B cell (primary cell): ENCODE results near the gene HCK. TPM values are rescaled to one million over a fixed set of nuclear protein-coding genes. Genes with fewer than 3 reads are reported as not detected.
"Not testable (repeated sequence)": the region's sequence is repeated elsewhere in the genome, so short reads cannot be mapped to it uniquely, and the experiment has no call there.

Experiments used
- ATAC-seq: fragments of 200-7000 bp; cut with Tn5 transposase; one replicate; pipeline ENCODE4 v1.10.0; 2021; ENCODE audit warnings: low read depth, mild to moderate bottlenecking, moderate number of reproducible peaks, moderate library complexity
- CTCF ChIA-PET: fragments of 350-600 bp; sonication (Branson Sonifier 250); formaldehyde crosslinking; loops from one replicate; lab custom pipeline; 2021; ENCODE audit warnings: antibody characterized with exemption, inconsistent platforms; lab: Charles Lee
- POLR2A ChIA-PET: fragments of 350-600 bp; sonication (Branson Sonifier 250); formaldehyde crosslinking; loops from one replicate; lab custom pipeline; 2021; ENCODE audit warnings: antibody characterized with exemption; lab: Charles Lee
- DNase-seq: peaks from one replicate; pipeline ENCODE4 v3.0.0; 2013
- H2AFZ ChIP-seq: 2 replicates; pipeline ENCODE4 v1.6.1; 2012; ENCODE audit warnings: mild to moderate bottlenecking, low read depth, low read length; ENCODE audit not compliant: insufficient read depth, poor library complexity, severe bottlenecking
- H3K27ac ChIP-seq, 2 donors: 1 replicate in 1 of 2; 2 replicates in 1 of 2; pipeline ENCODE4 v1.5.1; 2012 to 2013; ENCODE audit warnings: low read length in 2 of 2, mild to moderate bottlenecking in 2 of 2, moderate library complexity in 1 of 2
- H3K27me3 ChIP-seq, 4 experiments: fragments of 200-600 bp in 1 of 4; sonication (generic) in 1 of 4; replicated peaks in 1 of 4; 1 replicate in 2 of 4; 2 replicates in 2 of 4; pipeline versions ENCODE4 v1.6.1 to v1.7.0; 2013 to 2016; ENCODE audit warnings: low read length in 3 of 4, mild to moderate bottlenecking in 2 of 4, mixed read lengths in 1 of 4, moderate library complexity in 1 of 4; ENCODE audit not compliant: insufficient read depth in 4 of 4, control insufficient read depth in 3 of 4; ENCODE audit errors: control extremely low read depth in 1 of 4
- H3K36me3 ChIP-seq, 2 experiments: replicated peaks in 1 of 2; 1 replicate in 1 of 2; 2 replicates in 1 of 2; pipeline versions ENCODE4 v1.6.1 to v1.7.1; 2013; ENCODE audit warnings: low read length in 1 of 2; ENCODE audit not compliant: insufficient read depth in 2 of 2, control insufficient read depth in 1 of 2; ENCODE audit errors: control extremely low read depth in 1 of 2, extremely low read depth in 1 of 2
- H3K4me1 ChIP-seq, 2 donors: fragments of 200-600 bp in 1 of 2; sonication (generic) in 1 of 2; 1 replicate in 1 of 2; 2 replicates in 1 of 2; pipeline versions ENCODE4 v1.5.1 to v1.6.1; 2013 to 2017; ENCODE audit warnings: low read length in 2 of 2; ENCODE audit not compliant: control insufficient read depth in 2 of 2, insufficient read depth in 2 of 2
- H3K4me2 ChIP-seq: replicated peaks from 2 replicates; pipeline ENCODE3; 2012; ENCODE audit warnings: mild to moderate bottlenecking, low read depth, low read length; ENCODE audit not compliant: poor library complexity, severe bottlenecking
- H3K4me3 ChIP-seq, 5 experiments: fragments of 200-600 bp in 1 of 5; sonication (generic) in 1 of 5; 1 replicate in 3 of 5; 2 replicates in 2 of 5; pipeline versions ENCODE4 v1.5.1 to v1.7.0; 2011 to 2016; ENCODE audit warnings: low read length in 4 of 5, mild to moderate bottlenecking in 4 of 5, low read depth in 2 of 5, control low read depth in 1 of 5, moderate library complexity in 1 of 5; ENCODE audit not compliant: insufficient read depth in 1 of 5; ENCODE audit errors: control extremely low read depth in 1 of 5, extremely low read depth in 1 of 5
- H3K79me2 ChIP-seq: fragments of 200-600 bp; sonication (generic); one replicate; pipeline ENCODE4 v1.6.0; 2016; ENCODE audit warnings: low read length; ENCODE audit not compliant: control insufficient read depth, insufficient read depth
- H3K9ac ChIP-seq: fragments of 200-600 bp; sonication (generic); 2 replicates; pipeline ENCODE4 v1.6.1; 2017; ENCODE audit warnings: mild to moderate bottlenecking, low read length, moderate library complexity
- H3K9me3 ChIP-seq, 3 donors: one replicate each; pipeline versions ENCODE4 v1.6.1 to v1.7.1; 2013; ENCODE audit warnings: low read length in 2 of 3; ENCODE audit not compliant: control insufficient read depth in 2 of 3, insufficient read depth in 1 of 3; ENCODE audit errors: control extremely low read depth in 1 of 3
- H4K20me1 ChIP-seq: 2 replicates; pipeline ENCODE4 v1.6.0; 2012; ENCODE audit warnings: mild to moderate bottlenecking, low read length; ENCODE audit not compliant: insufficient read depth, control insufficient read depth, poor library complexity, severe bottlenecking
- H3K27ac Mint-ChIP-seq: one replicate; pipeline ENCODE4 v1.8.0; 2021; ENCODE audit warnings: mixed read lengths
- H3K27me3 Mint-ChIP-seq: one replicate; pipeline ENCODE4 v1.8.0; 2021; ENCODE audit warnings: mixed read lengths
- H3K4me1 Mint-ChIP-seq: one replicate; pipeline ENCODE4 v1.8.0; 2021; ENCODE audit warnings: mixed read lengths
- H3K4me3 Mint-ChIP-seq: one replicate; pipeline ENCODE4 v1.8.0; 2021; ENCODE audit warnings: mixed read lengths
- H3K9me3 Mint-ChIP-seq: one replicate; pipeline ENCODE4 v1.8.0; 2022; ENCODE audit warnings: mixed read lengths; ENCODE audit not compliant: insufficient read depth
- EZH2 ChIP-seq: IDR thresholded peaks from 2 replicates; pipeline ENCODE4 v1.6.1; 2012; ENCODE audit warnings: borderline replicate concordance, low read depth, mild to moderate bottlenecking, moderate library complexity, low read length; ENCODE audit not compliant: insufficient read depth, poor library complexity, severe bottlenecking
- WGBS: methylation state at CpG from one replicate; pipeline ENCODE4 v1.1.5; 2013; ENCODE audit warnings: missing lambda C conversion rate; ENCODE audit not compliant: insufficient coverage; 5-methylcytosine and 5-hydroxymethylcytosine counted together
- intact Hi-C: fragments of 100-400 bp; cut with micrococcal nuclease; formaldehyde crosslinking; loops from one replicate; pipeline ENCODE4 v1.10.0; 2022
- polyA plus RNA-seq: library from polyadenylated mRNA; depleted of rRNA; stranded (reverse); fragments of >200 nt; gene quantifications from 2 replicates; pipeline ENCODE4 v1.2.3, GENCODE V29; 2012
- total RNA-seq, 2 donors: library from RNA; stranded (reverse); fragments of 120-200 nt in 1 of 2; gene quantifications; 1 replicate in 1 of 2; 2 replicates in 1 of 2; pipeline versions ENCODE4 v1.2.3 to v1.2.4, GENCODE V29; 2013 to 2022
- TF ChIP-seq, protein P1 (sequence below): fragments of 200-600 bp; IDR thresholded peaks from one replicate; pipeline ENCODE4 v1.8.0; 2022; ENCODE audit warnings: antibody characterized with exemption, mild to moderate bottlenecking

Gene HCK
- total and polyA plus RNA-seq, 2 donors (not counting 1 experiment from before 2014, with no cell fraction given): 33.3 to 48.6 TPM

DNA sequence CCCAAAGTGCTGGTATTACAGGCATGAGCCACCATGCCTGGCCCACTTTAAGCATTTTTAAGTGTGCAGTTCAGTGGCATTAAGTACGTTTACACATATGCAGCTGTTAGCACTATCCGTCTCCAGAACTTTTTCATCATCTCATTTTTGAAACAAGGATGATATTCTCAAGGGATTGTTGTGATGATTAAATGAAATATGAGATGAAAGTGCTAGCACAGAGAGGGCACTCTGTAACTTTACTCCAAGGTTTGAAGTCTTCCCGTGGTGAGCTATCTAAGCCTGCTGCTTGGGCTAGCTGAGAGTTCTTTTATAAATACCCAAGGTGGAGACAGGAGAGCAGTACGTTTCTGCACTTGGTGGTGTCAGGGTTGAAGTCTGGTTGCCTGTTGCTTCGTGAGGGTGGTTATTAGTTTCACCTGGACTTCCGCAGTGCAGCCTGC is 64.1 kb downstream of the HCK start:
- no peak overlapping the region for H3K27ac Mint-ChIP-seq
- Histone ChIP-seq H3K36me3 (peaks cover 0 to 4% of the 10 kb centered on the region in 2 experiments), H3K9me3 (no peaks in the 10 kb centered on the region), H3K4me1 (peaks cover 4 to 7% of the 10 kb centered on the region in 2 donors), H3K27me3 (no peaks in the 10 kb centered on the region), H3K27ac (no peak overlapping the region), H3K4me2 (no peak overlapping the region), H4K20me1 (peaks cover 75% of the 10 kb centered on the region), H3K4me3 (no peak overlapping the region), H3K9ac (no peak overlapping the region), H3K79me2 (peaks cover 95% of the 10 kb centered on the region), H2AFZ (no peak overlapping the region)
- ATAC-seq (no peak), DNase-seq (no peak)
- H3K4me1 Mint-ChIP-seq: peaks cover 45% of the 10 kb centered on the region
- ChIA-PET POLR2A (interaction anchor here (0.6 kb wide), 1 partner anchor 10 kb away, joined by 4 read pairs; no protein-coding TSS in a partner anchor), CTCF (interaction anchor here (0.6 kb wide), 1 partner anchor 235 kb away, joined by 3 read pairs; no protein-coding TSS in a partner anchor)
- intact Hi-C loops: no loop called here
- H3K27me3 Mint-ChIP-seq: no peaks in the 10 kb centered on the region
- no peaks in the 10 kb centered on the region for H3K9me3 Mint-ChIP-seq
- TF ChIP-seq EZH2: no peak
- TF ChIP-seq, protein P1, sequence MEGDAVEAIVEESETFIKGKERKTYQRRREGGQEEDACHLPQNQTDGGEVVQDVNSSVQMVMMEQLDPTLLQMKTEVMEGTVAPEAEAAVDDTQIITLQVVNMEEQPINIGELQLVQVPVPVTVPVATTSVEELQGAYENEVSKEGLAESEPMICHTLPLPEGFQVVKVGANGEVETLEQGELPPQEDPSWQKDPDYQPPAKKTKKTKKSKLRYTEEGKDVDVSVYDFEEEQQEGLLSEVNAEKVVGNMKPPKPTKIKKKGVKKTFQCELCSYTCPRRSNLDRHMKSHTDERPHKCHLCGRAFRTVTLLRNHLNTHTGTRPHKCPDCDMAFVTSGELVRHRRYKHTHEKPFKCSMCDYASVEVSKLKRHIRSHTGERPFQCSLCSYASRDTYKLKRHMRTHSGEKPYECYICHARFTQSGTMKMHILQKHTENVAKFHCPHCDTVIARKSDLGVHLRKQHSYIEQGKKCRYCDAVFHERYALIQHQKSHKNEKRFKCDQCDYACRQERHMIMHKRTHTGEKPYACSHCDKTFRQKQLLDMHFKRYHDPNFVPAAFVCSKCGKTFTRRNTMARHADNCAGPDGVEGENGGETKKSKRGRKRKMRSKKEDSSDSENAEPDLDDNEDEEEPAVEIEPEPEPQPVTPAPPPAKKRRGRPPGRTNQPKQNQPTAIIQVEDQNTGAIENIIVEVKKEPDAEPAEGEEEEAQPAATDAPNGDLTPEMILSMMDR: no peak
- WGBS: 92% methylated on average over 1 of the region's 6 CpGs
- H3K4me3 Mint-ChIP-seq: no peak overlapping the region

DNA sequence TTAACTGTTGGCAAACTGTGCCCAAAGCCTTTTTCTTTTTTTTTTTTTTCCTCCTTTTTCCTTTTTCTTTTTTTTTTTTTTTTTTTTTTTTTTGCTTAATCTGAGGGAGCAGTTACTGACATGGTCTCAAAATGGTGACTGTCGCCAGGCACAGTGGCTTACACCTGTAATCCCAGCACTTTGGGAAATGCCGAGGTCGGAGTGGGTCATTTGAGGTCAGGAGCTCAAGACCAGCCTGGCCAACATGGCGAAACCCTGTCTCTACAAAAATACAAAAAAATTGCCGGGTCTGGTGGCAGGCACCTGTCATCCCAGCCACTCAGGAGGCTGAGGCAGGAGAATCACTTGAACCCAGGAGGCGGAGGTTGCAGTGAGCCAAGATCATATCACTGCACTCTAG is 64.8 kb downstream of the HCK start:
- H3K9me3 Mint-ChIP-seq, H3K27me3 ChIP-seq, H3K27ac Mint-ChIP-seq, H3K4me3 Mint-ChIP-seq, H3K4me2 ChIP-seq, ATAC-seq, H3K36me3 ChIP-seq, H3K9ac ChIP-seq, H3K4me3 ChIP-seq, H2AFZ ChIP-seq, H3K9me3 ChIP-seq, DNase-seq, H3K4me1 ChIP-seq, H3K27me3 Mint-ChIP-seq, intact Hi-C loops: not testable (repeated sequence)
- WGBS: 100% methylated on average over 4 of the region's 6 CpGs
- H4K20me1 ChIP-seq: peaks cover 75% of the 10 kb centered on the region
- H3K4me1 Mint-ChIP-seq: peaks cover 38% of the 10 kb centered on the region
- peaks cover 88% of the 10 kb centered on the region for H3K79me2 ChIP-seq
- ChIA-PET CTCF (interaction anchor here (0.6 kb wide), 1 partner anchor 235 kb away, joined by 3 read pairs; no protein-coding TSS in a partner anchor), POLR2A (interaction anchor here (0.6 to 0.7 kb wide), 2 partner anchors 9 to 109 kb away, joined by 4 to 8 read pairs; no protein-coding TSS in a partner anchor)
- H3K27ac ChIP-seq: peak overlapping the region in 1 of 2 donors; percentile 15

DNA sequence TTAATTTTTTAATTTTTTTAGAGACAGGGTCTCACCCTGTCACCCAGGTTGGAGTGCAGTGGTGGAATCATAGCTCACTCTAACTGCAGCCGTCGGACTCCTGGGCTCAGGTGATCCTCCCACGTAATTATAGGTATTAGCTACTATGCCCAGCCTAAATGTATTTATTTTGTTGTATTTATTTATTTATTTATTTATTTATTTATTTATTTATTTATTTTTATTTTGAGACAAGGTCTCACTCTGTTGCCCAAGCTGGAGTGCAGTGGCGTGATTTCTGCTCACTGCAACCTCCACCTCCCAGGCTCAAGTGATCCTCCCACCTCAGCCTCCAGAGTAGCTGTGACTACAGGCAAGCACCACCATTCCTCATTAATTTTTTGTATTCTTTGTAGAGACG is 66.4 kb downstream of the HCK start:
- H3K9ac ChIP-seq, ATAC-seq, H3K4me3 ChIP-seq, intact Hi-C loops, H2AFZ ChIP-seq, H3K4me3 Mint-ChIP-seq, H3K4me1 ChIP-seq, H3K27me3 Mint-ChIP-seq, H3K27ac ChIP-seq, DNase-seq, H3K27ac Mint-ChIP-seq, H3K4me2 ChIP-seq, H3K9me3 Mint-ChIP-seq, POLR2A ChIA-PET, H3K9me3 ChIP-seq, H3K36me3 ChIP-seq, H3K27me3 ChIP-seq: not testable (repeated sequence)
- H3K79me2 ChIP-seq: peaks cover 71% of the 10 kb centered on the region
- peaks cover 29% of the 10 kb centered on the region for H3K4me1 Mint-ChIP-seq
- CTCF ChIA-PET: interaction anchor here (1.1 to 1.4 kb wide), 3 partner anchors 10 to 83 kb away, joined by 4 to 6 read pairs (median 5); no protein-coding TSS in a partner anchor
- peaks cover 66% of the 10 kb centered on the region for H4K20me1 ChIP-seq
- WGBS: no CpG with 5 or more reads among the region's 5 CpGs
